HepG2 (cell line): ENCODE measurements around the gene ANKRD6. TPM values are rescaled to one million over a fixed set of nuclear protein-coding genes. Genes with fewer than 3 reads are reported as not detected.

Source experiments
- ATAC-seq: fragments of 200-7000 bp; cut with Tn5 transposase; 3 replicates; pipeline ENCODE4 v1.9.1; 2020; ENCODE audit warnings: mild to moderate bottlenecking, moderate library complexity
- BruUV-seq: library from RNA; stranded (reverse); fragments of 400-500 nt; replicated peaks from 2 replicates; lab custom pipeline; 2021; lab: Mats Ljungman, UMichigan
- CTCF ChIA-PET: fragments of 300-600 bp; formaldehyde crosslinking; extraction: SDS; loops from one replicate; lab custom pipeline; 2021; ENCODE audit warnings: low total read pairs, inconsistent platforms, low intra/inter-chr PET ratio; lab: Yijun Ruan, JAX
- POLR2A ChIA-PET: fragments of 350-600 bp; sonication (Branson Sonifier 250); formaldehyde crosslinking; loops from one replicate; lab custom pipeline; 2020; ENCODE audit warnings: antibody characterized with exemption, inconsistent platforms; lab: Yijun Ruan, JAX
- DNase-seq: peaks from one replicate; pipeline ENCODE4 v3.0.0-alpha.2; 2015; ENCODE audit warnings: low spot score
- FAIRE-seq: peaks from 3 replicates; lab custom pipeline; 2011; peaks lifted over from hg19 to GRCh38; lab: Jason Lieb, UNC
- H2AFZ ChIP-seq: one replicate; pipeline ENCODE4 v1.6.1; 2011; ENCODE audit warnings: low read length, inconsistent platforms
- H3K27ac ChIP-seq: fragments of 300-600 bp; 3 replicates; pipeline ENCODE4 v1.8.0; 2011; ENCODE audit warnings: mixed run types, mild to moderate bottlenecking, mixed read lengths, low read length, inconsistent platforms; ENCODE audit not compliant: insufficient read depth; ENCODE audit errors: extremely low read length
- H3K27me3 ChIP-seq, 2 experiments: fragments of 200-600 bp in 1 of 2; 2 replicates in 1 of 2; 3 replicates in 1 of 2; pipeline versions ENCODE4 v1.6.0 to v1.8.0; 2011; ENCODE audit warnings: low read length in 2 of 2, mild to moderate bottlenecking in 2 of 2, moderate library complexity in 2 of 2, inconsistent platforms in 1 of 2; ENCODE audit not compliant: insufficient read depth in 2 of 2, control insufficient read depth in 1 of 2
- H3K36me3 ChIP-seq, 2 experiments: fragments of 200-600 bp in 1 of 2; replicated peaks in 1 of 2; 2 replicates in 1 of 2; 3 replicates in 1 of 2; pipeline versions ENCODE4 v1.5.1 to v1.8.0; 2011; ENCODE audit warnings: low read length in 2 of 2, inconsistent platforms in 1 of 2; ENCODE audit not compliant: insufficient read depth in 2 of 2, control insufficient read depth in 1 of 2
- H3K4me1 ChIP-seq: 2 replicates; pipeline ENCODE4 v1.5.1; 2012; ENCODE audit warnings: low read length, inconsistent platforms; ENCODE audit not compliant: insufficient read depth
- H3K4me2 ChIP-seq: 2 replicates; pipeline ENCODE4 v1.6.0; 2011; ENCODE audit warnings: low read depth, low read length, inconsistent platforms
- H3K4me3 ChIP-seq, 3 experiments: fragments of 200-600 bp in 1 of 3; sonication (generic), shearing (Covaris generic) in 1 of 3; replicated peaks in 1 of 3; 2 replicates each; pipeline ENCODE4 v1.5.1; 2011 to 2016; ENCODE audit warnings: low read length in 3 of 3, inconsistent platforms in 2 of 3, low read depth in 2 of 3, mild to moderate bottlenecking in 2 of 3, control low read depth in 1 of 3, mixed read lengths in 1 of 3; ENCODE audit not compliant: insufficient read depth in 1 of 3
- H3K79me2 ChIP-seq: one replicate; pipeline ENCODE4 v1.6.1; 2011; ENCODE audit warnings: low read length, inconsistent platforms; ENCODE audit not compliant: insufficient read depth
- H3K9ac ChIP-seq: 2 replicates; pipeline ENCODE4 v1.6.0; 2011; ENCODE audit warnings: mild to moderate bottlenecking, low read depth, low read length, inconsistent platforms; ENCODE audit not compliant: insufficient read depth
- H3K9me3 ChIP-seq: 2 replicates; pipeline ENCODE4 v1.5.1; 2012; ENCODE audit warnings: mild to moderate bottlenecking, low read length
- H4K20me1 ChIP-seq: 2 replicates; pipeline ENCODE4 v1.6.0; 2011; ENCODE audit warnings: inconsistent platforms, mild to moderate bottlenecking, low read length, moderate library complexity; ENCODE audit not compliant: insufficient read depth
- ATF7-NPFF ChIP-seq: sonication (generic); formaldehyde crosslinking; IDR thresholded peaks from 2 replicates; pipeline ENCODE4 v1.8.1; 2023; ENCODE audit warnings: mild to moderate bottlenecking, low read depth, missing genetic modification reagents, moderate library complexity
- GABPB1 ChIP-seq: IDR thresholded peaks from 2 replicates; pipeline ENCODE4 v1.6.1; 2016; ENCODE audit warnings: mild to moderate bottlenecking, missing genetic modification reagents, moderate library complexity, missing compliant biosample characterization
- MIER2 ChIP-seq: IDR thresholded peaks from 2 replicates; pipeline ENCODE4 v1.6.1; 2016; ENCODE audit warnings: missing biosample characterization, missing genetic modification reagents
- WGBS: methylation state at CpG from one replicate; pipeline ENCODE4 v1.1.6; 2017; ENCODE audit warnings: low lambda C conversion rate; 5-methylcytosine and 5-hydroxymethylcytosine counted together
- in situ Hi-C: cut with HindIII; loops from 2 replicates; pipeline ENCODE4 v1.10.0; 2017; ENCODE audit warnings: low pct_unique_long_range_greater_than_20kb; ENCODE audit not compliant: extremely low pct_ligation_motif_present
- intact Hi-C: fragments of 100-400 bp; cut with micrococcal nuclease; formaldehyde crosslinking; loops from one replicate; pipeline ENCODE4 v1.10.0; 2022; ENCODE audit not compliant: unreplicated experiment
- polyA plus RNA-seq, 8 experiments: library from polyadenylated mRNA; depleted of rRNA in 3 of 8; stranded (reverse) in 7 of 8; unstranded in 1 of 8; fragments of >200 nt; fragmentation: Illumina TruSeq in 4 of 8; extraction: Trizol in 4 of 8; gene quantifications; 2 replicates each; pipeline versions ENCODE4 v1.2.1 to v1.2.3, GENCODE V29; 2011 to 2016; ENCODE audit warnings: low read depth in 4 of 8, missing spikeins in 1 of 8, mixed read lengths in 1 of 8; ENCODE audit not compliant: insufficient read depth in 1 of 8
- total RNA-seq, 5 experiments: library from RNA; depleted of rRNA; stranded (reverse); fragments of >200 nt; fragmentation: Illumina TruSeq; extraction: Trizol; gene quantifications; 2 replicates each; pipeline ENCODE4 v1.2.3, GENCODE V29; 2016; ENCODE audit warnings: low read depth in 1 of 5
- TF ChIP-seq, protein P1 (sequence below), 2 experiments: IDR thresholded peaks; 2 replicates each; pipeline ENCODE4 v1.6.1; 2011 to 2012; ENCODE audit warnings: low read length in 2 of 2, borderline replicate concordance in 1 of 2, low read depth in 1 of 2, mild to moderate bottlenecking in 1 of 2, moderate library complexity in 1 of 2

Gene ANKRD6
- total and polyA plus RNA-seq, 2 of the 13 experiments (the other 11 are each of a cell fraction or from before 2014, with no cell fraction given): 0.18 to 0.36 TPM

DNA sequence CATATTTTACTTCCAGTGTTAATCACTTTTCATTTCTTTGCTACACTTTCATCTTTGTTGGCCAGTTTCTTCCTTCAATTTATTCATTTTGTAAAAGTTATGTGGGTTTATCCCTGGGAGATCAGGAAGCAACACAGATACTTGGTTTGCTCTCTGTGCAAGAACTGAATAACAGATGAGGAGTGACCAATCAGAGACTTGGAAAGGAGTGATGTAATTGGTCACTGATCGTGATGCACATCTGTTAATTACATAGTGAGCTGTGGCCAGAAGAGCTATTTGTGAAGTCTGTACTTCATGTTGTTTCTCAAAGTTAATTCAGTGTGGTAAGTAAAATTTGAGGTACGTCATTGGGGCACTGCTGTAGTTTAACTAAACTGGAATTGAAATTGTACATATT, 21.3 kb downstream of the ANKRD6 start (continued):
- no peak for TF ChIP-seq ATF7-NPFF (CRISPR knock-in tag)

DNA sequence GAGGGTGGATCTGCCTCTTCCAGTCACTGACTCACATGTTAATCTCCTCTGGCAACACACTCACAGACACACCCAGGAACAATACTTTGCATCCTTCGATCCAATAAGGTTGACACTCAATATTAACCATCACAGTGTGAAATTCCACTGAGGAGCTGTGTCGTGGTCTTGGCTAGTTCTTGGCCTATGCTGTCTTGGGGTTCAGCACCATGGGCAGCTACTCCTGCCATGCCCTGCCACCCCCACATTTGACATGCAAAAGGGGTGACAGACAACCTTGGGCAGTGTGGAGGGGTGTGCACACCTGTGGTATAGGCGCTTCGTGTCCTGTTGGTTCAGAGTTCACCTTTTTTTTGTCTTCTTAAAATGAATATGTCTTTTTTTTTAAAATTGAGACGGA, 25.8 kb downstream of the ANKRD6 start:
- TF ChIP-seq, protein P1, sequence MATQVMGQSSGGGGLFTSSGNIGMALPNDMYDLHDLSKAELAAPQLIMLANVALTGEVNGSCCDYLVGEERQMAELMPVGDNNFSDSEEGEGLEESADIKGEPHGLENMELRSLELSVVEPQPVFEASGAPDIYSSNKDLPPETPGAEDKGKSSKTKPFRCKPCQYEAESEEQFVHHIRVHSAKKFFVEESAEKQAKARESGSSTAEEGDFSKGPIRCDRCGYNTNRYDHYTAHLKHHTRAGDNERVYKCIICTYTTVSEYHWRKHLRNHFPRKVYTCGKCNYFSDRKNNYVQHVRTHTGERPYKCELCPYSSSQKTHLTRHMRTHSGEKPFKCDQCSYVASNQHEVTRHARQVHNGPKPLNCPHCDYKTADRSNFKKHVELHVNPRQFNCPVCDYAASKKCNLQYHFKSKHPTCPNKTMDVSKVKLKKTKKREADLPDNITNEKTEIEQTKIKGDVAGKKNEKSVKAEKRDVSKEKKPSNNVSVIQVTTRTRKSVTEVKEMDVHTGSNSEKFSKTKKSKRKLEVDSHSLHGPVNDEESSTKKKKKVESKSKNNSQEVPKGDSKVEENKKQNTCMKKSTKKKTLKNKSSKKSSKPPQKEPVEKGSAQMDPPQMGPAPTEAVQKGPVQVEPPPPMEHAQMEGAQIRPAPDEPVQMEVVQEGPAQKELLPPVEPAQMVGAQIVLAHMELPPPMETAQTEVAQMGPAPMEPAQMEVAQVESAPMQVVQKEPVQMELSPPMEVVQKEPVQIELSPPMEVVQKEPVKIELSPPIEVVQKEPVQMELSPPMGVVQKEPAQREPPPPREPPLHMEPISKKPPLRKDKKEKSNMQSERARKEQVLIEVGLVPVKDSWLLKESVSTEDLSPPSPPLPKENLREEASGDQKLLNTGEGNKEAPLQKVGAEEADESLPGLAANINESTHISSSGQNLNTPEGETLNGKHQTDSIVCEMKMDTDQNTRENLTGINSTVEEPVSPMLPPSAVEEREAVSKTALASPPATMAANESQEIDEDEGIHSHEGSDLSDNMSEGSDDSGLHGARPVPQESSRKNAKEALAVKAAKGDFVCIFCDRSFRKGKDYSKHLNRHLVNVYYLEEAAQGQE (IDR thresholded peaks at IDR 0.05; ENCODE audit: borderline replicate concordance in 1 of 2, low read depth in 1 of 2, low read length in 2 of 2): peak; percentile 26 to 82
- TF ChIP-seq MIER2 (CRISPR knock-in tag) (peak; percentile 41; the same call in 1 of the 2 replicates), GABPB1 (CRISPR knock-in tag) (no peak)
- intact Hi-C loops: no loop called here
- WGBS: 62% methylated on average over 5 of the region's 5 CpGs
- ATAC-seq (no peak), DNase-seq (no peak), FAIRE-seq (no peak)
- Histone ChIP-seq H3K4me1 (no peaks in the 10 kb centered on the region), H3K27ac (no peak overlapping the region), H3K4me3 (no peak overlapping the region), H3K9me3 (no peaks in the 10 kb centered on the region), H3K9ac (no peak overlapping the region), H3K4me2 (no peak overlapping the region), H4K20me1 (no peaks in the 10 kb centered on the region), H3K36me3 (no peaks in the 10 kb centered on the region), H3K79me2 (no peaks in the 10 kb centered on the region), H2AFZ (no peak overlapping the region), H3K27me3 (no peaks in the 10 kb centered on the region)
- in situ Hi-C loops: no loop called here
- BruUV-seq: no TSS peak
- ChIA-PET POLR2A (no interaction called here), CTCF (no interaction called here)
